Keratinocyte (primary cell): ENCODE measurements around the gene TRIM6.

Experiments used
- CTCF ChIP-seq, 3 experiments: IDR thresholded peaks in 1 of 3; conservative IDR thresholded peaks in 1 of 3; optimal IDR thresholded peaks in 1 of 3; 2 replicates in 2 of 3; 3 replicates in 1 of 3; pipeline versions ENCODE3 to v1.5.1; 2011; ENCODE audit warnings: low read length in 3 of 3, mild to moderate bottlenecking in 3 of 3, moderate library complexity in 2 of 3, control low read depth in 1 of 3, inconsistent platforms in 1 of 3; ENCODE audit not compliant: insufficient read depth in 2 of 3; ENCODE audit errors: extremely low read depth in 1 of 3
- EZH2 ChIP-seq: IDR thresholded peaks from one replicate; pipeline ENCODE4 v1.6.1; 2012; ENCODE audit warnings: inconsistent platforms, mild to moderate bottlenecking, low read length, moderate library complexity

DNA sequence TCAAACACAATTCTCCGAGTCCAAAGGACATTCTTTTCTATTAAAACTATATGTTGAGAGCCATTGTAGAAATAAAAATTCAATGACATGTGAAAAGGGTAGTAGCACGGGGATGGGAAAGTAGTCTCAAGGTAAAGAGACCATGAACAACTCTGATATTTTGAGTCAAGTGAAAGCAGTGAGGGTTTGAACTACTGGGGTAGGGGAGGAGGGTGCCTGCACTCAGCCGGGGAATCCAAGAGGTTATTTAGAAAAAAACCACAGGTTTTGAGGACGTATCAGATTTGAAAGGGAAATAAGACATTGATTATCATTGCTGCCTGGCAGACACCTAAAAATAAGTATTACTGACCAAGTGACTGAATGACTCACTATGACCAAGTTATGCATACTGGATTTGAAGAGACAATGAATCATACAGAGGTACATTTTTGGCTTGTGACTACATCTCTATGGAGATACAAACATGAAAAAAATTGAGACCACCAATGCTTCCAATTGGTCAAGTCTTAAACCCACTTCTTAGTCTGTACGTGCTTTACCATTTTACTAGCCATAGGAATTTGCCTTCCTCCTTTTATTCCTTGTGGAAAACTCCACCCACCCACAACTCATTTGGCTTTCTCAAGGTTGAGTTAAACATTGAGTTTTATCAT lies 45.9 kb upstream of the TRIM6 start:
- TF ChIP-seq EZH2, result no peak
- no peak for TF ChIP-seq CTCF (optimal IDR thresholded peaks at IDR 0.05 in 1 of 3, IDR thresholded peaks at IDR 0.05 in 1 of 3, conservative IDR thresholded peaks at IDR 0.05 in 1 of 3; ENCODE audit: extremely low read depth in 1 of 3, insufficient read depth in 2 of 3, low read length in 3 of 3)
